Inflammatory macrophage (primary cell): ENCODE results near the gene AMN1.
"Not testable (repeated sequence)": the region's sequence is repeated elsewhere in the genome, so short reads cannot be mapped to it uniquely, and the experiment has no call there.

ENCODE experiments used
- DNase-seq, 2 donors: peaks; one replicate each; pipeline ENCODE4 v3.0.0-alpha.2; 2020 to 2022

The AMN1 gene

GRCh38 chr12:31672521-31672920 is 56.3 kb downstream of the AMN1 start:
- no peak for DNase-seq

DNA sequence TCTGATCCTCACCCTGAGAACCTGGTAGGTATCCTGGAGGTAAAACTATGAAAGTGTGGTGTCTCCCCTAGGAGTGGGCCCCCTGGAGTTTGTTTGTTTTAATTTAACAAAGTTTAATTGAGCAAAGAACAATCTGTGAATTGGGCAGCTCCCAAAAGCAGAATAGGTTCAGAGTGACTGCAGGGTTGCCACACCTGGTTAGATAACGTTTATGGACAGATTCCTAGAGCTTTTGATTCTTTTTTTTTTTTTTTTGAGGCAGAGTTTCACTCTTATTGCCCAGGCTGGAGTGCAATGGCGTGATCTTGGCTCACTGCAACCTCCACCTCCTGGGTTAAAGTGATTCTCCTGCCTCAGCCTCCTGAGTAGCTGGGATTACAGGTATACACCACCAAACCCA is 59.2 kb downstream of the AMN1 start:
- not testable (repeated sequence) for DNase-seq

- DNase-seq, result no peak
These were observed 59.8 kb downstream of the AMN1 start for GRCh38 chr12:31669020-31669419.

DNA sequence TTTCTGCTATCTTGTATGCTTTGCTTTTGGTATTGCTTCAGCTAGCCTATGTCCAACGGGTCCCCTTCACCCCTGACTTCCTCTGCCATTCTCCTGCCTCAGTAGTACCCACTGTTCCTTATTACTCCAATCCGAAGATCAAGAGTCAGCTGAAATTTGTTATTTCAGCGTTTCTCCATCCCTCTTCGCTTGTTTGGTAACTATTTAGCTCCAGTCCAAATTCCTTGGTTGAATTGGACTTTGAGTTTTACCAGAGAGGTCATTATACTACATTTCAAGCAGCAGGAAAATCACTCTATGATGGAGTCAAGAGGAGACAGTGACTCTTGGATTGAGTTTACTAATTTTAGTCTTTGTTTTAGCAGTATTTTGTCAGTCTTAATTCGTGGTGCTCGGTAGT is 64.8 kb downstream of the AMN1 start:
- no peak for DNase-seq

DNA sequence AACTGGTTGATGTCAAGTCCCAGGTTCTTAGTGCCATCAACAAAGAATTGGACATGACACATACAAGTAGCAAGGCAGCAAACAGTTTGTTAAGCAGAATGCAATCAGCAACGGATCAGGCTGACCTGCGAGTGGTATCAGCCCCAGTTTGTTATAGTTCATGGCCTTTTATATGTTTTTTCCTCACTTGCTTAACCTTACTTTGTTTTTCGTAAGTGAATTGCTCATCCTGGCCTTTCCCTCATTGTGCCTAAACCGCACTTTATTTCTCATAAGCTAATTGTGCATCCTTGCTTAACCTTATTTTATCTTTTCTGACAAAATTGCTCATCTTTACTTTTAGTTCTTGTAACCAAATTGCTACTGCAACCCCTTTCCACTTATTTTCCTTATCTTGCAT is 65.2 kb downstream of the AMN1 start:
- no peak for DNase-seq

- no peak for DNase-seq
These were observed 66.5 kb downstream of the AMN1 start for GRCh38 chr12:31662176-31662849.

DNA sequence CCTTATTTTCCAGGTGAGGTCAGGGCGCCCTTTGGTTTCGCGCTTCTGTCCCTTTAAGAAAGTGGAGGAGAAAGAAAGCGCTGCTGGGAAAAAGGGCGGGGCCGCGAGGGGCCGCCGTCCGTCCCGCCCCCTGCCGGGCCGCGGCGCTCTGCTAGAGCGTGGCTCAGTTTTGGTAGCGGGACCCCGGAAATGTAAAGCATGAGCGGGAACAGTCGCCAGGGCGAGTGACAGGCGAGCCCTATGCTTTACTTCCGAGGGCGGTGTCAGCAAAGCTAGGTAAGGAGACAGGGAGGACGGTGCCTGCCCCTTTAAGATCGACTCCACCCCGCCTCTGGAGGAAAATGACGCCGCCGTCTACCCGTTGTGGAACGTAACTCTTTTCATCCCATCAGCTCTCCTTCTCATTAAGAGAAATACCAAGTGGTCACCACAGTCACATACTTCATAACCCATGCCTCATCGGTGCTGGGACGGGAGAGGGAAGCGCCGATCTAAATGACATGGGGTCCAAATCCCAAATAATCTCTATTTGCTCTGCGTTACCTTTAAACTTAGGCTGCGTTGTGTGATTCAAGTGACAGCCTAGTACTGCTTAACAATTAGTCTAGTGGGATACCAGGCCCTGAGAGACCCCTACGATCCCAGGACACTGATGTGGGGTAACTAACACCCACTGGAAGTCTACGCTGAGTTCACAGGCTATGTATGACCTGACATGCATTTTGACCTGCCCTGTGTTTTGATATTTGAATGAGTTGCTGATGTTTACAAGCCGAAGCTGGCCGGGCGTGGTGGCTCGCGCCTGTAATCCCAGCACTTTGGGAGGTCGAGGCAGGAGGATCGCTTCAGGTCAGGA is 69.5 kb downstream of the AMN1 start, which contains the start of gene ETFBKMT:
Gene ETFBKMT, plus strand, starts transcription at position 602 of the 856 bp plus-strand sequence. CDS start 2,266 bp downstream, outside the sequence.
- DNase-seq, result peak; percentile 92 to 93

DNA sequence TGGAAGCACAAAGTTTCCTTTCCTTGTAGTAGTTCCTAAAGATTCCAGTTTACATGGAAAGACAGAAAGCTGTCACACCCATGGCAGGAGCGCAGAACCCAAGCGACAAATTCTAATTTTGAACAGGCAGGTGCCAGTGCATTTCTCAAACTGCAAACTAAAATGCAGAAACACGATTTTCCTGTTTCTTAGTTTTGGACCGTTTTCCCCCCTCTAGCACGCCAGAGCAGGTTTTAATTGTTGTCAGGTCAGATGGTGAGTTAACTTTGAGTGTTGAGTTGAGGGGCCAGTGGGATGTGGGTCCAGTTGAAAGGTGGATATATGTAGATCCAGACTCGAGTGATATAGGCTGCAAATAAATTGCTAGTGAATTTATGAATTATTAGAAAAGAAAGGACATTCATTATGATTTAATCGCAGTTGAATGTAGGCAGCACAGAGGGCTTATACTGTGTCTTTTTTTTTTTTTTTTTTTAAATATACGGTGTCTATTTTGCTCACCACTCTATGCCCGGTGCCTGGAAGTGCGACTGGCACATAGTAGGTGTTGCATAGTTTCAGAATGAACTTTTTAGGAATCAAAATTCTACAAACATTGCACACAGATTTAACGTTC is 70.2 kb downstream of the AMN1 start:
- no peak for DNase-seq

DNA sequence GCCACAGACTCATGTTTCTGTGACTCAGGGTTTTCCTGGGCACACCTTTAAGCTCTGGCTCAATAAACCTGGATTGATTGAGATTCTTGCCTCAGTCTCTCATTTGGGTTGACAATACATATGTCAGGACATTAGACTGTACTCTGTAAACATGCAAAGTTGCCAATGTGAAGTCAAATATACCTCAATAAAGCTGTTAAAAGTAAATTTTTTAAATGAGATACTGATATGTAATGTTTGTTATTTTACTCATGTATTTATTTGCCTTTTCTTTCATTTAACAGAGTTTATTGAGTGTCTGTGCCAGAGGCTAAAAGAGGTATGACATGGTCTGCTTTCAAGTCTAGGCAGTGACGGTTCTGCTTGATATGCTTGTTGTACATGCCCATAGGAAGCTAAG is 73.0 kb downstream of the AMN1 start:
- no peak for DNase-seq

DNA sequence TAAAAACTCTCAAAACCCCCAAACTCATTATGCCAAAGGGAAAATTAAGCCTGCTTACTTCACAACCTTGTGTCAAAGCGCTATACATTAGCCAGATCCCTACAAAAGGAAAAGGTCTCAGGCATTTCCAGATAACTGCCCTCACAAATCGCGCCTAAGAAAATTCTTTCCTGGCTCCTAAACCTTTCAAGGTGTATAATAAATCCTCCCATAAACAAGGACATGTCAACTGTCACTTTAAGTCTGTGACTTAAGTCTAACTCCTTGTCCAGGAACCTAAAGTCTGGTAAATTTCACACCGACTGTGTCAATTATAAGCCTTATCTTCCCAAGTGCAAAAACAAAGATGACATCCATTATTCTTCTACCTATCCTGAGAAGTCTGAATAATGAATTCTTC is 73.6 kb downstream of the AMN1 start:
- DNase-seq, result no peak

DNA sequence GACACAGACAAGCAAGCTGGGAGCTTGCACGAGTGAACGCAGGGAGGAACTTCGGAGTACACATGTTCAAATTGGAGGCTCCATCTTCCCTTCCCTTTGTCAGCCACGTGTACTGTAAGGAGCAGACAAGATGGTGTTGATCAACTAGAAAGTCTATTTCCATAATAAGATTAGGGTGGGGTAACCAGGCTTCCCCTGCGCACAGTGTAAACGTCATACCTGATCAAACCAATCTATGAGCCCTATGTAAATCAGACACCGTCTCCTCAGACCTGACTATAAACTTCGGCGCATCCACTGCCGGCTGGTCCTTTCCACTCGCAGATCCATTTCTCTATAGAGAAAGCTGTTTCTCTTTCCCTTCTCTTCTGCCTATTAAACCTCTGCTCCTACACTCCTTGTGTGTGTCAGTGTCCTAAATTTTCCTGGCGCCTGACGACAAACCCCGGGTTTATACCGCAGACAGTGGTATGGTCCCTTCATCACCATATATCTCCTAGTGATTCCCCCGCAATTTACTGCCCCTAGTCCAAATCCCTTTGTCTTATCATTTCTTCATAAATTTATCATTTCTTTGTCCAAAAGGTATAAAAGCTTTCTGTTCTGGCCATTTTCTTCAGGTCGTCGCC is 76.8 kb downstream of the AMN1 start:
- DNase-seq, result no peak

GRCh38 chr12:31650918-31651317 is 77.9 kb downstream of the AMN1 start:
- no peak for DNase-seq

DNA sequence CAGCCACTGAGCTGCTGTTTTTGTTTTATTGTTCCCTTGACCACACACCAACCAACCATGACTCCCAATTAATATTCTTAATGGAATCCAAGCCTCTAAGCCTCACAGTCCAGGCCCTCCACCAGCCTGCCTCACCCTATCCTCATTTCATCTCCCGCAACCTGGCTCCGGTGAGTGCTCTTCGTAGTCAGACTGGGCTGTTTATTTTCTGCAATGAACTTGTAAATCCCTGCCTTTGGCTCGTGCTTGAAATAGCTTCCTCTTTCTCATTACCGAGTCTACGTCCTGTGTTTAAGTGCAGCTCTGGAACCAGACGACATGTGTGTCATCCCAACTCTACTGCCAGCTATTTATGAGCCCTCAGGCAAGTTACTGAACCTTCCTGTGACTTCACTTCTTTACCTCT is 81.7 kb downstream of the AMN1 start:
- DNase-seq, result peak; percentile 45 to 63

DNA sequence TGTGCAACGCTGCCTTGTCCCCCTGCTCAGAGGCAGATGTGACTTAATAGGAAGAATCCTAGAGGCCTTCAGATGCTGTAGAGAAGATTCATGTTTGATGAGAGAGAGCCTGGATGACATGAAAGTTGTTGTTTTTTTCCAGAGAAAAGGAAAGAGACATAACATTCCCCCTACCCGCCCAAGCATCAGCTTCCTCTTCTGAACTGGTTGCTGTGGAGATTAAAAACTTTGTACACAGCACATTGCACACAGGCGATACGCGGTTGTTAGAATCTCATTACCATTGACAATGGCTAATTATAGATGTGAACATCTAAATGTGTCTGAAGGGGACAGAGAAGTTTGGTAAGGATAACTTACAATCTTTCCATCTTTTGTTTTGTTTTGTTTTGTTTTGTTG is 82.9 kb downstream of the AMN1 start:
- peak; percentile 30 to 36 for DNase-seq

DNA sequence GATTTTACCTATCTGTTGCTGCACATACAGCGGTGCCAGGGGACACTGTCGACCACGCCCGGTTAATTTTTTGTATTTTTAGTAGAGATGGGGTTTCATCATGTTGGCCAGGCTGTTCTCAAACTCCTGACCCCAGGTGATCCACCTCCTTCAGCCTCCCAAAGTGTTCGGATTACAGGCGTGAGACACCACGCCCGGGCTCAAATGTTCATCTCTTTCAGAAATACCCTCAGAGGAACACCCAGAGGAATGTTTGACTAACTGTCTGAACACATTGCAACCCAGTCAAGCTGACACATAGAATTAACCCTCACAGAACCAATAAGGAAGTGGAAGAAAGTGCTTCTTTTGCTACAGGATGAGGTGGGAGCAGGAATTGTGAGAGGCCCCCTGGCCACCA is 84.3 kb downstream of the AMN1 start:
- DNase-seq, result no peak

DNA sequence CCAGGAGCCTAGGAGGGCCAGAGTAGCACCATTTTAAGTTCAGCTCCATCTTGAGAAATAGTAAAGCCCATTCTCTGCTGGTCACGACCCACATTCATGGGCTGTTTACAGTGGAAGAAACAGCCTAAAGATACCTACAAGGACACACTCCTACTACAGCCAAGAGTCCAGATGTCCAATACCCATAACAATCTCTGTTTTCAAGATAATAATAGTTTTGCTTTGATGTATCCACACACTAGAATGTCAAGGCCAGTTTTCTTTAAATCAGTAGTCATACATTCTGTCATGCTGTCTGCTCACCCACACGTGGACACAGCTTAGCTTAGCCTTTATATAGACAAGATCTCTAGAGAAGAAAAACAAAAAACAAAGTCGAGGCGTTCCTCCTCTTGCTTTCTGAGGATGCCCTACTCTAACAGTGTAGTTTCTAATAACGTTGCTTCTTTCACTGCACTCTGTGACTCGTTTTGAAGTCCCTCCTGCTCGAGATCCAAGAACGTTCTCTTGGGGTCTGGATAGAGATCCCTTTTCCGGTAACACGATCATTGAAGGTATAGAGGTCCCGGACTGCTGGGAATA is 87.2 kb downstream of the AMN1 start:
- DNase-seq, result no peak

DNA sequence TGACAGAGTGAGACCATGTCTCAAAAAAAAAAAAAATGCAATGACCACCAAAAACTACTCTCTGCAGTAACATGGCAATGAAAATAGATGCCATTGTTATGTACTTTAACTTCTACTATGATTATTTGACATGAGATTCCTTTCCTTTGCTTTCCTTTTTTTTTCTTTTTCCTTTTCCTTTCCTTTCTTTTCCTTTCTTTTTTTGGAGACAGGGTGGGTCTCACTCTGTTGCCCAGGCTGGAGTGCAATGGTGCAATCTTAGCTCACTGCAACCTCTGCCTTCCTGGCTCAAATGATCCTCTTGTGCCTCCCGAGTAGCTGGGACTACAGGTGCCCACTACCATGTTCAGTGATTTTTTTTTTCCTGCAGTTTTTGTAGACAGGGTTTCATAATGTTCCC is 94.2 kb downstream of the AMN1 start:
- DNase-seq, result no peak

- DNase-seq, result no peak
These were observed 95.4 kb downstream of the AMN1 start for GRCh38 chr12:31633464-31633863.

DNA sequence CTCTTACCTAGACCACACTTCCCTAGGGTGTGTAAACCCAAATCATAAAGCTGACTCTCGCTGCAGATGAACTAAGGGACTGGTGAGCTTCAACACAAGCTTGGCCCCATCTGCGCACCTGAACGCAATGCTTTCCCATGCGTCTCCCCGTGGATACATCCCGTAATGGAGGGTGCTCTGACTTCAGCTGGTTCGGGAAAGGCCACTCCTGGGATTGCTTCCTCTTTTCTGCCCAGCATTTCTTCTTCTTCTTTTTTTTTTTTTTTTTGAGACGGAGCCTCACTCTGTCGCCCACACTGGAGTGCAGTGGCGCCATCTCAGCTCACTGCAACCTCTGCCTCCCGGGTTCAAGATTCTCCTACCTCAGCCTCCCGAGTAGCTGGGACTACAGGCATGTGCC is 97.0 kb downstream of the AMN1 start:
- peak; percentile 59 to 62 for DNase-seq

- no peak for DNase-seq
These were observed 97.6 kb downstream of the AMN1 start for GRCh38 chr12:31631023-31631724.

- no peak for DNase-seq
These were observed 98.8 kb downstream of the AMN1 start for GRCh38 chr12:31629756-31630732.
